ENCODE data around the gene ZSWIM3.
A peak's percentile ranks its signal among the peaks of the same experiment; 100 is the strongest.

The ZSWIM3 gene

GRCh38 chr20:45857114-45857881 lies at the start of gene ZSWIM3, which contains the start of gene ACOT8:
Gene ZSWIM3, plus strand, starts transcription at chr20:45857614. Its CDS starts 212 bp downstream, at chr20:45857826.
Gene ACOT8, minus strand, starts transcription at chr20:45857392. Its CDS starts 77 bp downstream, at chr20:45857315.
- Histone ChIP-seq H3K4me3 (replicated peaks; ENCODE audit: low read depth, low read length) (peak within 1 kb of the TSS; percentile 94), H3K27me3 (replicated peaks; ENCODE audit: control insufficient read depth, insufficient read depth, low read length) (no peaks in the 10 kb centered on the region), H3K36me3 (ENCODE audit: control insufficient read depth, insufficient read depth, low read length) (peaks cover 3% of the 10 kb centered on the region)
- peak; percentile 87 for DNase-seq (ENCODE audit: extremely low read depth, insufficient read length)
- TF ChIP-seq CTCF (IDR thresholded peaks at IDR 0.05; ENCODE audit: insufficient read depth, low read length, poor library complexity, severe bottlenecking) = no peak

DNA sequence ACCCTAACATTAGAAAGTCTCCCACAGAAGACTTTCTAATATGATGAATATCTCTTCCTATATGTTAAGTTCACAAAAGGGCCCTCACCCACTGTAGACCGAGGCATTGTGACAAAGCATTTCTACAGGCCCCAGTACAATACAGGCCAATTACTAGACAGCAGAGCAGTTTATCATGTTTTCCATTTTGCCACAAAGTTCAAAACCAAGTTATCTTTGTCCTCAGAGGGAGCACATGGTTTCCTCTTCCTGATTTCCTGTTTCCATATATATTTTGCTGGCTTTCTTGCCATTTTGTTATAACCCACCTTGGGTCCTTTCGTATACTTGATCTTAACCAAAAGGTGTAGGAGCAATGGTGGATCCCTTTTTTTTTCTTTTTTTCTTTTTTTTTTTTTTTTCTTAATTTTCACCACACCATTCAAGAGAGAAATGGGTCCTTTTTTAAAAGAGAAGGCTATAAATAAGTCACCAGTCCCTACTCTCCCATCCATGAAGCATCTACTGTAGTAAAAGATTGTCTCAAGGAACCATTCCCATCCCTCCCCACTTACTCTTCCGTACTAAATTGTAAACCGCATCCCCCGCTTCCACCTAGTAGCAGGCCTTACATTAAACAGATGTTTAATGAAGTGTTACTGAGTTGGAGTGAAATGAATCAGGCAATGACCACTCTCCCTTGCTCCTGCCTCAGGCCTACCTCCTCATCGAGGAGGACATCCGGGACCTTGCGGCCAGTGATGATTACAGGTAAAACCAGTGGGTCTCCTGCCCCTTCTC lies 47.0 kb upstream of the ZSWIM3 start:
- peaks cover 19% of the 10 kb centered on the region for H3K36me3 ChIP-seq (ENCODE audit: control insufficient read depth, insufficient read depth, low read length)
- H3K4me3 ChIP-seq (replicated peaks; ENCODE audit: low read depth, low read length) = no peak overlapping the region
- no peaks in the 10 kb centered on the region for H3K27me3 ChIP-seq (replicated peaks; ENCODE audit: control insufficient read depth, insufficient read depth, low read length)
- DNase-seq (ENCODE audit: extremely low read depth, insufficient read length) = no peak
- TF ChIP-seq CTCF (IDR thresholded peaks at IDR 0.05; ENCODE audit: insufficient read depth, low read length, poor library complexity, severe bottlenecking) = no peak

GRCh38 chr20:45812157-45813005 lies 45.0 kb upstream of the ZSWIM3 start, which contains the start of gene UBE2C:
Gene UBE2C, plus strand, starts transcription at chr20:45812644. Its CDS starts 52 bp downstream, at chr20:45812696.
- H3K36me3 ChIP-seq (ENCODE audit: control insufficient read depth, insufficient read depth, low read length) = peaks cover 25% of the 10 kb centered on the region
- no peak for TF ChIP-seq CTCF (IDR thresholded peaks at IDR 0.05; ENCODE audit: insufficient read depth, low read length, poor library complexity, severe bottlenecking)
- DNase-seq (ENCODE audit: extremely low read depth, insufficient read length) = peak; percentile 91

DNA sequence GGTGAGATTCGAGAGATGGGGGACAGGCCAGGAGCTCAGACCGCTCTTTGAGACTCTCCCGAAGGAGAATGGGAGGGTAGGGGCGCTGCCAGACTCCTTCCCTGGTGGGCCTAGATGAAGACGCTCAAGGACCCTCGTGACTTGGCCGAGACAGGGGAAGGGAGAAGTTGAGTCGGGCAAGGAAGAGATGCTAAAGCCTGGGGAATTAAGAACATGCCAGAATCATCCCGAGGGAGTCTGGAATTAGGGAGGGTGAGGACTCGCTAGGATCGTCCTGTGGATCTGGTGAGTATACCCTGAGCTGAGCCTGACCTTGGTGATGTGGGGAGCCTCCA lies 44.4 kb upstream of the ZSWIM3 start:
- no peak for TF ChIP-seq CTCF (IDR thresholded peaks at IDR 0.05; ENCODE audit: insufficient read depth, low read length, poor library complexity, severe bottlenecking)
- peaks cover 25% of the 10 kb centered on the region for H3K36me3 ChIP-seq (ENCODE audit: control insufficient read depth, insufficient read depth, low read length)
- H3K4me3 ChIP-seq (replicated peaks; ENCODE audit: low read depth, low read length) = peak overlapping the region; percentile 89
- no peaks in the 10 kb centered on the region for H3K27me3 ChIP-seq (replicated peaks; ENCODE audit: control insufficient read depth, insufficient read depth, low read length)
- DNase-seq (ENCODE audit: extremely low read depth, insufficient read length) = no peak

More at GRCh38 chr20:45812157-45813005, 45.0 kb upstream of the ZSWIM3 start, which contains the start of gene UBE2C:
- Histone ChIP-seq H3K4me3 (replicated peaks; ENCODE audit: low read depth, low read length) (peak within 1 kb of the TSS; percentile 89), H3K27me3 (replicated peaks; ENCODE audit: control insufficient read depth, insufficient read depth, low read length) (no peaks in the 10 kb centered on the region)

DNA sequence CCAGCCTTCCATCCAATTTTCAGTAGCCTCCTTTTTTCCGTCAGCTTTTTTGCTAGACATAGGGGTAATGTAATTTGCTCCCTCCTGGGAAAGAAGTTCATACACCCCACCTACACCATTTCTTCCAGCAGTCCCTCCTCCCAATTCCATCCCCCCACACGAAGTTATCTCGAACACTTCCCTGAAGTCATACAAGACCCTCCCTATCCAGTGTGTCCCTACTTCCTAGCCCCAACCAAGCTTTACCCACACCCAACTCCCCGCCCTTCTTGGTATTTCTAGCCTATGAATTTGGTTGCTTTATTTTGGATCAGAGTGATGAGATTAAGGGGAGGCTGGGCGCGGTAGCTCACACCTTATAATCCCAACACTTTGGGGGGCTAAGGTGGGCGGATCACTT lies 43.9 kb upstream of the ZSWIM3 start:
- no peak for TF ChIP-seq CTCF (IDR thresholded peaks at IDR 0.05; ENCODE audit: insufficient read depth, low read length, poor library complexity, severe bottlenecking)
- DNase-seq (ENCODE audit: extremely low read depth, insufficient read length) = no peak
- H3K36me3 ChIP-seq (ENCODE audit: control insufficient read depth, insufficient read depth, low read length) = peaks cover 24% of the 10 kb centered on the region
- H3K27me3 ChIP-seq (replicated peaks; ENCODE audit: control insufficient read depth, insufficient read depth, low read length) = no peaks in the 10 kb centered on the region
- H3K4me3 ChIP-seq (replicated peaks; ENCODE audit: low read depth, low read length) = peak overlapping the region; percentile 89

All from GM06990 (cell line).